ENCODE results near the gene MBOAT2.

The MBOAT2 gene

DNA sequence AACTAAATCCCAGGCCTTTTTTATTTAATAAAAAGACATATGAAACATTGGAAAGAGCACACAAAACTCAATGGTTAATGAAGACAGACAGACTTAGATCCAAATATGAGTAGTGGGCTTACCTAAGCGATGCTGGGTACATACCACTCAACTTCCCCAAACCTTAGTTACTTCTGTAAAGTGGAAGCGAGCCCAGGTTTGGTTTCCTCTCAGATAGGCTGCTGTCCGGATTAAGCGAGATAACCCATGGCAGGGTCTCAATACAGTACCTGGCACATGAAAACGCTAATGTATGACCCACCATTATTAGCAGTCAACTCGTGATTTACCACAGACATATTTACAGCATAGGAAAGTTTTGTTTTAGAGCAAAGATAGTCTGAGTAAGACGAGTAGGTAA lies 21.6 kb downstream of the MBOAT2 start:
- no peaks in the 10 kb centered on the region for H3K79me2 ChIP-seq (ENCODE audit: insufficient read depth, low read depth)
- no peaks in the 10 kb centered on the region for H3K4me1 ChIP-seq (ENCODE audit: low read depth, poor library complexity, severe bottlenecking)
- H3K9ac ChIP-seq, result no peak overlapping the region
- H3K27me3 ChIP-seq (ENCODE audit: insufficient read depth, low read depth), result no peaks in the 10 kb centered on the region
- H3K27ac ChIP-seq, result no peak overlapping the region
- H2AFZ ChIP-seq (ENCODE audit: low read depth), result no peak overlapping the region
- no peak overlapping the region for H3K4me3 ChIP-seq (IDR thresholded peaks at IDR 0.05; ENCODE audit: insufficient read depth, low read depth, low read length)
- H4K20me1 ChIP-seq (ENCODE audit: insufficient read depth), result no peaks in the 10 kb centered on the region
- no peak overlapping the region for H3K4me2 ChIP-seq
- TF ChIP-seq, protein P1, sequence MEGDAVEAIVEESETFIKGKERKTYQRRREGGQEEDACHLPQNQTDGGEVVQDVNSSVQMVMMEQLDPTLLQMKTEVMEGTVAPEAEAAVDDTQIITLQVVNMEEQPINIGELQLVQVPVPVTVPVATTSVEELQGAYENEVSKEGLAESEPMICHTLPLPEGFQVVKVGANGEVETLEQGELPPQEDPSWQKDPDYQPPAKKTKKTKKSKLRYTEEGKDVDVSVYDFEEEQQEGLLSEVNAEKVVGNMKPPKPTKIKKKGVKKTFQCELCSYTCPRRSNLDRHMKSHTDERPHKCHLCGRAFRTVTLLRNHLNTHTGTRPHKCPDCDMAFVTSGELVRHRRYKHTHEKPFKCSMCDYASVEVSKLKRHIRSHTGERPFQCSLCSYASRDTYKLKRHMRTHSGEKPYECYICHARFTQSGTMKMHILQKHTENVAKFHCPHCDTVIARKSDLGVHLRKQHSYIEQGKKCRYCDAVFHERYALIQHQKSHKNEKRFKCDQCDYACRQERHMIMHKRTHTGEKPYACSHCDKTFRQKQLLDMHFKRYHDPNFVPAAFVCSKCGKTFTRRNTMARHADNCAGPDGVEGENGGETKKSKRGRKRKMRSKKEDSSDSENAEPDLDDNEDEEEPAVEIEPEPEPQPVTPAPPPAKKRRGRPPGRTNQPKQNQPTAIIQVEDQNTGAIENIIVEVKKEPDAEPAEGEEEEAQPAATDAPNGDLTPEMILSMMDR (conservative IDR thresholded peaks at IDR 0.05; ENCODE audit: low read depth, low read length), result no peak
- no peaks in the 10 kb centered on the region for H3K36me3 ChIP-seq (ENCODE audit: insufficient read depth)

DNA sequence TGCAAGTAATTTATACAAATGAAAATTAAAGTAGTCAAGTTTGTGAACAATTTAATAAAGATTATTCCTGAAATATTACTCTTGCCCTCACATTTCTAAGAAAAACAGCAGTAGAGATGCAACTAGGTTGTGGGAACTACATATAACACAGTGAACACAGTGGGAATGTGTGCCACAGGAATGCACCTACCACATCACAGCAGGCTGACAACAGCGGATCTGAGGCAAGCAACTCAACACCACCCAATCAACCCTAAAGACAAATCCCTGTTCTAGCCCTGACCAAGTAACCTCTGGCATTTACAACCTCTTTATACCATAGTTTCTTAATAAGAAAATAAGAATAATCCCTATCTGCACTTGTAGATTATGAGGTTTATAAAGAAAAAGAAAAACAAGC lies 23.4 kb downstream of the MBOAT2 start:
- Histone ChIP-seq H3K9ac (no peak overlapping the region), H3K36me3 (ENCODE audit: insufficient read depth) (no peaks in the 10 kb centered on the region), H3K79me2 (ENCODE audit: insufficient read depth, low read depth) (no peaks in the 10 kb centered on the region), H3K4me1 (ENCODE audit: low read depth, poor library complexity, severe bottlenecking) (no peaks in the 10 kb centered on the region), H2AFZ (ENCODE audit: low read depth) (no peak overlapping the region), H3K4me2 (no peak overlapping the region), H3K4me3 (IDR thresholded peaks at IDR 0.05; ENCODE audit: insufficient read depth, low read depth, low read length) (no peak overlapping the region), H3K27me3 (ENCODE audit: insufficient read depth, low read depth) (no peaks in the 10 kb centered on the region), H4K20me1 (ENCODE audit: insufficient read depth) (no peaks in the 10 kb centered on the region), H3K27ac (no peak overlapping the region)
- TF ChIP-seq, protein P1 (conservative IDR thresholded peaks at IDR 0.05; ENCODE audit: low read depth, low read length), result no peak

DNA sequence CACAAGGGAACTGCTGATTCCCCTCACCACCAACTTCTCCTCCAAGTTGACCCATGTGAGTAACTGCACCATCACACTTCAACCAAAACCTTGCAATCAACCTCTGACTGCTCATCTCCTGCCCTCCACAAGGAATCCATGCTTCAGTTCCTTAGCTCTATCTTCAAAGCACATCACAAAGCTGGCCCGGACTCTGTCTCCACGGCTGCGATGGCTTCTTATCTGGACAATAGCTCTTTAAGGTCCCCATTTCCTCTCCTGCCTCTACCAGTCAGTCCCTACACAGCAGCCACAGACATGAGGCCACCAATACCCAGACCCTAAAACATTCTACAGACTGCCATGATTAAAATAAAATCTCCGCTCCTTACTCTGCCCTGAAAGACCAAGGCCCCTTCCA lies 25.7 kb downstream of the MBOAT2 start:
- Histone ChIP-seq H3K4me3 (IDR thresholded peaks at IDR 0.05; ENCODE audit: insufficient read depth, low read depth, low read length) (no peak overlapping the region), H3K4me2 (no peak overlapping the region), H3K4me1 (ENCODE audit: low read depth, poor library complexity, severe bottlenecking) (no peaks in the 10 kb centered on the region), H2AFZ (ENCODE audit: low read depth) (no peak overlapping the region), H3K27me3 (ENCODE audit: insufficient read depth, low read depth) (no peaks in the 10 kb centered on the region), H3K27ac (no peak overlapping the region), H4K20me1 (ENCODE audit: insufficient read depth) (no peaks in the 10 kb centered on the region), H3K36me3 (ENCODE audit: insufficient read depth) (no peaks in the 10 kb centered on the region), H3K9ac (no peak overlapping the region), H3K79me2 (ENCODE audit: insufficient read depth, low read depth) (no peaks in the 10 kb centered on the region)
- TF ChIP-seq, protein P1 (conservative IDR thresholded peaks at IDR 0.05; ENCODE audit: low read depth, low read length), result no peak

DNA sequence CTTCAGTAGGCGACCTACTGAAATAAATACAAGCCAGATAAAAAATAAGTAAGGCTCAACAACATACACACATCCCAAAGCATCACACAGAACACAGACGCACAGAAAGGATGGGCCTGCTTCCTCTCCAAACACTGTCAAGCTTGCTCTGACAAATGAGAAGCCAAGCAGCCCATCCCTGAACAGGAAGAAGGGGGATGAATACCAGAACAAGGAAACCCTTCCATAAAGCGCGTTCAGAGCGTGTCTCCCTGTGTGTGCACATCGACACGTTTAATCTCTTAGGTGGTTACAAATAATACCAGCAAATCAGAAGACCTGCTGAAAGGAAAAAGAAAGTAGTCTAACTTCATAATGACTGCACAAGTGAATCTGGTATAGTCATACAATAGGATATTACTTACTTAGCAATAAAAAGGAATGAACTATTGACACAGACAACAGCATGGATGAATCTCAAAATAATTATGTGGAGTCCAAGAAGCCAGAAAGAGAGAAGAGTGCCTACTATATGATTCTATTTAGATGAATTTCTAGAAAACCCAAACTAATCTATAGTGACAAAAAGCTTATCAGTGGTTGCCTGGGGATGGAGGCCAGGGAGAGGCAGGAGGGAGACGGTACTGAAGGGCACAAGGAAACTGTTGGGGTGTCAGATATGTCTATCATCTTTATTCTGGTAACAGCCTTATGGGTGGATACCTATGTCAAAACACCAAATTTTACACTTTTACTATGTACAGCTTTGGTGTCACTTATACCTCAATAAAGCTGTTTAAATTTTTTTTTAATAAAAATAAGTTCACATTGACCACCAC lies 26.8 kb downstream of the MBOAT2 start:
- no peak overlapping the region for H3K4me2 ChIP-seq
- no peaks in the 10 kb centered on the region for H3K4me1 ChIP-seq (ENCODE audit: low read depth, poor library complexity, severe bottlenecking)
- H3K27ac ChIP-seq, result no peak overlapping the region
- H3K9ac ChIP-seq, result no peak overlapping the region
- TF ChIP-seq, protein P1 (conservative IDR thresholded peaks at IDR 0.05; ENCODE audit: low read depth, low read length), result no peak
- H2AFZ ChIP-seq (ENCODE audit: low read depth), result no peak overlapping the region
- no peaks in the 10 kb centered on the region for H3K79me2 ChIP-seq (ENCODE audit: insufficient read depth, low read depth)
- H3K27me3 ChIP-seq (ENCODE audit: insufficient read depth, low read depth), result no peaks in the 10 kb centered on the region
- H3K36me3 ChIP-seq (ENCODE audit: insufficient read depth), result no peaks in the 10 kb centered on the region
- H4K20me1 ChIP-seq (ENCODE audit: insufficient read depth), result no peaks in the 10 kb centered on the region
- H3K4me3 ChIP-seq (IDR thresholded peaks at IDR 0.05; ENCODE audit: insufficient read depth, low read depth, low read length), result no peak overlapping the region

All from KMS-11 (cell line).